CD4-positive, alpha-beta memory T cell (primary cell): ENCODE results near the gene CA12. TPM values are rescaled to one million over a fixed set of nuclear protein-coding genes. Genes with fewer than 3 reads are reported as not detected.

ENCODE experiments used
- CTCF ChIA-PET: fragments of 350-600 bp; sonication (Branson Sonifier 250); formaldehyde crosslinking; loops from one replicate; lab custom pipeline; 2021; ENCODE audit warnings: inconsistent platforms; ENCODE audit not compliant: partially characterized antibody; lab: Charles Lee
- POLR2A ChIA-PET: fragments of 350-600 bp; sonication (Branson Sonifier 250); formaldehyde crosslinking; loops from one replicate; lab custom pipeline; 2021; ENCODE audit not compliant: partially characterized antibody; lab: Charles Lee
- DNase-seq, 5 donors: peaks; one replicate each; pipeline versions ENCODE4 v3.0.0 to v3.0.0-alpha.2; 2020 to 2022; ENCODE audit warnings: mixed read lengths in 1 of 5
- H3K27ac ChIP-seq: one replicate; pipeline ENCODE4 v1.7.0; 2013; ENCODE audit warnings: low read depth, low read length
- H3K27me3 ChIP-seq: 2 replicates; pipeline ENCODE4 v1.7.0; 2013; ENCODE audit warnings: mild to moderate bottlenecking, low read length, moderate library complexity; ENCODE audit not compliant: insufficient read depth
- H3K36me3 ChIP-seq: 2 replicates; pipeline ENCODE4 v1.7.0; 2013; ENCODE audit warnings: mild to moderate bottlenecking, low read length, moderate library complexity; ENCODE audit not compliant: insufficient read depth
- H3K4me1 ChIP-seq: 2 replicates; pipeline ENCODE4 v1.7.0; 2013; ENCODE audit warnings: mild to moderate bottlenecking, low read length, moderate library complexity; ENCODE audit not compliant: insufficient read depth
- H3K4me3 ChIP-seq, 2 donors: one replicate each; pipeline ENCODE4 v1.7.0; 2013; ENCODE audit warnings: low read length in 2 of 2, mild to moderate bottlenecking in 1 of 2
- H3K9me3 ChIP-seq, 2 donors: one replicate each; pipeline ENCODE4 v1.7.0; 2013; ENCODE audit warnings: low read length in 2 of 2, control low read depth in 1 of 2; ENCODE audit not compliant: control insufficient read depth in 1 of 2
- H3K27ac Mint-ChIP-seq, 7 donors: one replicate each; pipeline ENCODE4 v1.8.0; 2020 to 2021; ENCODE audit warnings: mixed read lengths in 7 of 7, mild to moderate bottlenecking in 6 of 7, inconsistent platforms in 3 of 7, moderate library complexity in 3 of 7
- H3K27me3 Mint-ChIP-seq, 2 donors: one replicate each; pipeline ENCODE4 v1.8.0; 2020 to 2021; ENCODE audit warnings: mixed read lengths in 2 of 2
- H3K36me3 Mint-ChIP-seq, 2 donors: one replicate each; pipeline ENCODE4 v1.8.0; 2020 to 2021; ENCODE audit warnings: mixed read lengths in 2 of 2, inconsistent platforms in 1 of 2, mild to moderate bottlenecking in 1 of 2
- H3K4me1 Mint-ChIP-seq, 4 donors: one replicate each; pipeline ENCODE4 v1.8.0; 2020 to 2021; ENCODE audit warnings: mixed read lengths in 4 of 4, mild to moderate bottlenecking in 1 of 4
- H3K4me3 Mint-ChIP-seq, 8 donors: one replicate each; pipeline ENCODE4 v1.8.0; 2020 to 2021; ENCODE audit warnings: mixed read lengths in 8 of 8, mild to moderate bottlenecking in 7 of 8, moderate library complexity in 6 of 8, inconsistent platforms in 3 of 8
- H3K9me3 Mint-ChIP-seq, 8 donors: one replicate each; pipeline ENCODE4 v1.8.0; 2020 to 2021; ENCODE audit warnings: mixed read lengths in 8 of 8, mild to moderate bottlenecking in 5 of 8, inconsistent platforms in 3 of 8, moderate library complexity in 1 of 8
- intact Hi-C: fragments of 100-400 bp; cut with micrococcal nuclease; formaldehyde crosslinking; loops from one replicate; pipeline ENCODE4 v1.15.1; 2023
- polyA plus RNA-seq, 2 donors: library from polyadenylated mRNA; unstranded; fragments of 300-500 nt; fragmentation: Illumina TruSeq; gene quantifications; one replicate each; pipeline ENCODE4 v1.2.3, GENCODE V29; 2021
- total RNA-seq, 2 experiments: library from RNA; stranded (reverse); gene quantifications; one replicate each; pipeline ENCODE4 v1.2.3, GENCODE V29; 2021

Gene CA12
- not detected for total RNA-seq
- polyA plus RNA-seq: not detected

GRCh38 chr15:63381301-63382204, at the start of gene CA12:
TSS of gene CA12 (minus strand) at chr15:63381846. CDS start at chr15:63381720, 126 bp downstream.
- no peak for DNase-seq
- H3K27me3 ChIP-seq: peaks cover 3% of the 10 kb centered on the region
- peaks cover 9 to 14% (median 10%) of the 10 kb centered on the region in 4 donors for H3K4me1 Mint-ChIP-seq
- no peak within 1 kb of the TSS for H3K4me3 ChIP-seq
- H3K27ac Mint-ChIP-seq: peak within 1 kb of the TSS in 1 of 7 donors; percentile 7
- ChIA-PET CTCF (no interaction called here), POLR2A (no interaction called here)
- no peaks in the 10 kb centered on the region for H3K9me3 ChIP-seq
- intact Hi-C loops: no loop called here
- peaks cover 41 to 66% of the 10 kb centered on the region in 2 donors for H3K27me3 Mint-ChIP-seq
- H3K36me3 Mint-ChIP-seq: no peaks in the 10 kb centered on the region
- no peak within 1 kb of the TSS for H3K27ac ChIP-seq
- no peaks in the 10 kb centered on the region for H3K36me3 ChIP-seq
- no peaks in the 10 kb centered on the region for H3K9me3 Mint-ChIP-seq
- H3K4me3 Mint-ChIP-seq: peak within 1 kb of the TSS; percentile 54 to 75 (median 67)
- H3K4me1 ChIP-seq: peaks cover 9% of the 10 kb centered on the region

- POLR2A ChIA-PET: no interaction called here
- CTCF ChIA-PET: no interaction called here
- Histone ChIP-seq H3K36me3 (no peaks in the 10 kb centered on the region), H3K4me3 (no peak overlapping the region), H3K27me3 (no peaks in the 10 kb centered on the region), H3K4me1 (peaks cover 2% of the 10 kb centered on the region), H3K9me3 (no peaks in the 10 kb centered on the region), H3K27ac (no peak overlapping the region)
- Mint-ChIP-seq H3K9me3 (peaks cover 0 to 4% (median 2%) of the 10 kb centered on the region in 8 donors), H3K4me3 (no peak overlapping the region), H3K27me3 (peaks cover 4 to 10% of the 10 kb centered on the region in 2 donors), H3K36me3 (no peaks in the 10 kb centered on the region), H3K4me1 (peaks cover 0 to 5% (median 2%) of the 10 kb centered on the region in 4 donors), H3K27ac (no peak overlapping the region)
- no peak for DNase-seq
- intact Hi-C loops: no loop called here
These were observed 49.3 kb upstream of the CA12 start for GRCh38 chr15:63430766-63431451.

GRCh38 chr15:63426552-63426951, 44.9 kb upstream of the CA12 start:
- ChIA-PET CTCF (no interaction called here), POLR2A (no interaction called here)
- Mint-ChIP-seq H3K9me3 (peaks cover 0 to 4% (median 2%) of the 10 kb centered on the region in 8 donors), H3K4me3 (no peak overlapping the region), H3K36me3 (no peaks in the 10 kb centered on the region), H3K27ac (no peak overlapping the region), H3K4me1 (no peaks in the 10 kb centered on the region), H3K27me3 (no peaks in the 10 kb centered on the region)
- intact Hi-C loops: no loop called here
- H3K27ac ChIP-seq: no peak overlapping the region
- H3K36me3 ChIP-seq: no peaks in the 10 kb centered on the region
- H3K9me3 ChIP-seq: no peaks in the 10 kb centered on the region
- DNase-seq: no peak
- H3K27me3 ChIP-seq: no peaks in the 10 kb centered on the region
- H3K4me1 ChIP-seq: no peaks in the 10 kb centered on the region
- H3K4me3 ChIP-seq: no peak overlapping the region

- Mint-ChIP-seq H3K27ac (no peak overlapping the region), H3K9me3 (peaks cover 0 to 5% (median 2%) of the 10 kb centered on the region in 8 donors), H3K4me3 (no peak overlapping the region), H3K4me1 (no peaks in the 10 kb centered on the region), H3K36me3 (no peaks in the 10 kb centered on the region), H3K27me3 (no peaks in the 10 kb centered on the region)
- POLR2A ChIA-PET: no interaction called here
- H3K9me3 ChIP-seq: no peaks in the 10 kb centered on the region
- H3K36me3 ChIP-seq: no peaks in the 10 kb centered on the region
- no peak overlapping the region for H3K4me3 ChIP-seq
- intact Hi-C loops: no loop called here
- CTCF ChIA-PET: interaction anchor here (0.8 kb wide), 1 partner anchor 11 kb away, joined by 3 read pairs; no protein-coding TSS in a partner anchor
- no peaks in the 10 kb centered on the region for H3K4me1 ChIP-seq
- no peak overlapping the region for H3K27ac ChIP-seq
- DNase-seq: no peak
- no peaks in the 10 kb centered on the region for H3K27me3 ChIP-seq
These were observed 43.9 kb upstream of the CA12 start for GRCh38 chr15:63425426-63425985.

- H3K4me3 Mint-ChIP-seq: no peak overlapping the region
- peaks cover 0 to 5% (median 2%) of the 10 kb centered on the region in 8 donors for H3K9me3 Mint-ChIP-seq
- no peaks in the 10 kb centered on the region for H3K4me1 Mint-ChIP-seq
- Histone ChIP-seq H3K36me3 (no peaks in the 10 kb centered on the region), H3K4me1 (no peaks in the 10 kb centered on the region), H3K4me3 (no peak overlapping the region), H3K9me3 (no peaks in the 10 kb centered on the region), H3K27ac (no peak overlapping the region), H3K27me3 (no peaks in the 10 kb centered on the region)
- H3K36me3 Mint-ChIP-seq: no peaks in the 10 kb centered on the region
- H3K27ac Mint-ChIP-seq: no peak overlapping the region
- no peaks in the 10 kb centered on the region for H3K27me3 Mint-ChIP-seq
- POLR2A ChIA-PET: no interaction called here
- no peak for DNase-seq
- intact Hi-C loops: no loop called here
- CTCF ChIA-PET: interaction anchor here (0.8 kb wide), 1 partner anchor 231 kb away, joined by 3 read pairs; no protein-coding TSS in a partner anchor
These were observed 41.4 kb upstream of the CA12 start for GRCh38 chr15:63422891-63423590.

GRCh38 chr15:63421433-63421832, 39.8 kb upstream of the CA12 start:
- no peaks in the 10 kb centered on the region for H3K36me3 Mint-ChIP-seq
- Histone ChIP-seq H3K27me3 (no peaks in the 10 kb centered on the region), H3K4me3 (no peak overlapping the region), H3K27ac (no peak overlapping the region), H3K9me3 (no peaks in the 10 kb centered on the region), H3K36me3 (no peaks in the 10 kb centered on the region), H3K4me1 (no peaks in the 10 kb centered on the region)
- DNase-seq: no peak
- no peak overlapping the region for H3K27ac Mint-ChIP-seq
- H3K27me3 Mint-ChIP-seq: no peaks in the 10 kb centered on the region
- ChIA-PET POLR2A (no interaction called here), CTCF (no interaction called here)
- no peak overlapping the region for H3K4me3 Mint-ChIP-seq
- no peaks in the 10 kb centered on the region for H3K4me1 Mint-ChIP-seq
- intact Hi-C loops: no loop called here
- peaks cover 0 to 3% (median 0%) of the 10 kb centered on the region in 8 donors for H3K9me3 Mint-ChIP-seq
